Osteoblast (primary cell): ENCODE data around the gene C14orf119. TPM values are rescaled to one million over a fixed set of nuclear protein-coding genes. Genes with fewer than 3 reads are reported as not detected.

Experiments
- DNase-seq: peaks from one replicate; pipeline ENCODE4 v3.0.0; 2011; ENCODE audit warnings: low spot score, mixed read lengths; ENCODE audit not compliant: insufficient read length; ENCODE audit errors: missing footprints
- H2AFZ ChIP-seq: 2 replicates; pipeline ENCODE4 v1.6.0; 2011; ENCODE audit warnings: mild to moderate bottlenecking, low read length
- H3K27ac ChIP-seq: 2 replicates; pipeline ENCODE4 v1.5.1; 2011; ENCODE audit warnings: mild to moderate bottlenecking, low read depth, low read length, moderate library complexity
- H3K27me3 ChIP-seq: 2 replicates; pipeline ENCODE4 v1.6.0; 2012; ENCODE audit warnings: mild to moderate bottlenecking, control low read depth, inconsistent platforms, low read length, moderate library complexity; ENCODE audit not compliant: insufficient read depth
- H3K36me3 ChIP-seq: 2 replicates; pipeline ENCODE4 v1.5.1; 2011; ENCODE audit warnings: mild to moderate bottlenecking, low read length, control low read depth, moderate library complexity; ENCODE audit not compliant: insufficient read depth
- H3K4me1 ChIP-seq: 2 replicates; pipeline ENCODE4 v1.5.1; 2011; ENCODE audit warnings: mild to moderate bottlenecking, low read length, control low read depth, moderate library complexity; ENCODE audit not compliant: insufficient read depth
- H3K4me2 ChIP-seq: 2 replicates; pipeline ENCODE4 v1.6.0; 2011; ENCODE audit warnings: mild to moderate bottlenecking, low read length; ENCODE audit not compliant: insufficient read depth
- H3K4me3 ChIP-seq: fragments of 200-600 bp; sonication (generic); 3 replicates; pipeline ENCODE4 v1.5.1; 2012; ENCODE audit warnings: mild to moderate bottlenecking, low read length, inconsistent platforms; ENCODE audit not compliant: insufficient read depth
- H3K79me2 ChIP-seq: 2 replicates; pipeline ENCODE4 v1.6.0; 2012; ENCODE audit warnings: mild to moderate bottlenecking, low read length, control low read depth, inconsistent platforms; ENCODE audit not compliant: insufficient read depth
- H3K9me3 ChIP-seq: 2 replicates; pipeline ENCODE4 v1.5.1; 2011; ENCODE audit warnings: low read depth, low read length, control low read depth
- H4K20me1 ChIP-seq: 2 replicates; pipeline ENCODE4 v1.6.0; 2012; ENCODE audit warnings: mild to moderate bottlenecking, low read length, control low read depth; ENCODE audit not compliant: insufficient read depth
- total RNA-seq: library from RNA; depleted of rRNA; stranded (reverse); fragments of >200 nt; gene quantifications from 2 replicates; pipeline ENCODE4 v1.2.3, GENCODE V29; 2012
- TF ChIP-seq, protein P1 (sequence below): IDR thresholded peaks from 2 replicates; pipeline ENCODE4 v1.5.1; 2011; ENCODE audit warnings: mild to moderate bottlenecking, low read depth, low read length, moderate library complexity; ENCODE audit errors: extremely low read depth

C14orf119 gene
- total RNA-seq, 1 donor, result 43.1 TPM

DNA sequence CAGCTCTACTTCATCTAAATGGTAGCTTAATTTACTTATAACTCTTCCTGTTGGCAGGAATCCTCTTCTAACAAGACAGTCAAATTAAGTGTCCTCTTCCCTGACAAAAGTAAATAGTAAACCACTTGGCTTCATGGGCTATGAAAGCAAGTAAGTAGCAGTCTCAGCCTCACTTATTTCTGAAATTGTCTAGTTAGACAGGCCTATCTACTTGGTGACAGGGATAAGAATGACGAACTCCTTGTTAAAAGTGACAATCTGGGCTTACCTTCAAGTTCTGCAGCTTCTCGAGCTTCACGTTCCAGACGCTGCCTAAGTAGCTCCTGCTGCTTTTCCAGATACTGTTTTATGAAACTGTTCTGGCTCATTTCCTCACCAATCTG, 5.1 kb upstream of the C14orf119 start:
- Histone ChIP-seq H3K36me3 (peaks cover 63% of the 10 kb centered on the region), H3K27me3 (no peaks in the 10 kb centered on the region), H4K20me1 (peaks cover 22% of the 10 kb centered on the region), H3K4me3 (no peak overlapping the region), H3K9me3 (no peaks in the 10 kb centered on the region), H3K4me2 (no peak overlapping the region), H3K27ac (no peak overlapping the region), H3K4me1 (peaks cover 25% of the 10 kb centered on the region), H3K79me2 (peaks cover 82% of the 10 kb centered on the region), H2AFZ (no peak overlapping the region)
- no peak for DNase-seq
- TF ChIP-seq, protein P1, sequence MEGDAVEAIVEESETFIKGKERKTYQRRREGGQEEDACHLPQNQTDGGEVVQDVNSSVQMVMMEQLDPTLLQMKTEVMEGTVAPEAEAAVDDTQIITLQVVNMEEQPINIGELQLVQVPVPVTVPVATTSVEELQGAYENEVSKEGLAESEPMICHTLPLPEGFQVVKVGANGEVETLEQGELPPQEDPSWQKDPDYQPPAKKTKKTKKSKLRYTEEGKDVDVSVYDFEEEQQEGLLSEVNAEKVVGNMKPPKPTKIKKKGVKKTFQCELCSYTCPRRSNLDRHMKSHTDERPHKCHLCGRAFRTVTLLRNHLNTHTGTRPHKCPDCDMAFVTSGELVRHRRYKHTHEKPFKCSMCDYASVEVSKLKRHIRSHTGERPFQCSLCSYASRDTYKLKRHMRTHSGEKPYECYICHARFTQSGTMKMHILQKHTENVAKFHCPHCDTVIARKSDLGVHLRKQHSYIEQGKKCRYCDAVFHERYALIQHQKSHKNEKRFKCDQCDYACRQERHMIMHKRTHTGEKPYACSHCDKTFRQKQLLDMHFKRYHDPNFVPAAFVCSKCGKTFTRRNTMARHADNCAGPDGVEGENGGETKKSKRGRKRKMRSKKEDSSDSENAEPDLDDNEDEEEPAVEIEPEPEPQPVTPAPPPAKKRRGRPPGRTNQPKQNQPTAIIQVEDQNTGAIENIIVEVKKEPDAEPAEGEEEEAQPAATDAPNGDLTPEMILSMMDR, result no peak

GRCh38 chr14:23091294-23092225, 3.7 kb upstream of the C14orf119 start:
- Histone ChIP-seq H2AFZ (no peak overlapping the region), H3K27ac (no peak overlapping the region), H4K20me1 (peaks cover 20% of the 10 kb centered on the region), H3K36me3 (peaks cover 56% of the 10 kb centered on the region), H3K4me2 (no peak overlapping the region), H3K79me2 (peaks cover 79% of the 10 kb centered on the region), H3K27me3 (no peaks in the 10 kb centered on the region), H3K4me3 (no peak overlapping the region), H3K9me3 (no peaks in the 10 kb centered on the region), H3K4me1 (peaks cover 16% of the 10 kb centered on the region)
- TF ChIP-seq, protein P1, result no peak
- DNase-seq, result no peak

- H3K4me2 ChIP-seq, result peak overlapping the region; percentile 87
Observed at GRCh38 chr14:23093104-23093503, 2.2 kb upstream of the C14orf119 start.

GRCh38 chr14:23093526-23093925, 1.8 kb upstream of the C14orf119 start:
- Histone ChIP-seq H3K4me3 (peak overlapping the region; percentile 80), H2AFZ (no peak overlapping the region), H3K4me1 (peaks cover 26% of the 10 kb centered on the region), H3K27ac (peak overlapping the region; percentile 89), H3K9me3 (no peaks in the 10 kb centered on the region), H3K4me2 (peak overlapping the region; percentile 87), H3K36me3 (peaks cover 54% of the 10 kb centered on the region), H3K79me2 (peaks cover 81% of the 10 kb centered on the region), H4K20me1 (peaks cover 39% of the 10 kb centered on the region), H3K27me3 (no peaks in the 10 kb centered on the region)
- no peak for DNase-seq
- TF ChIP-seq, protein P1, result no peak

More at GRCh38 chr14:23093104-23093503, 2.2 kb upstream of the C14orf119 start:
- Histone ChIP-seq H3K4me3 (peak overlapping the region; percentile 80), H3K9me3 (no peaks in the 10 kb centered on the region), H3K36me3 (peaks cover 54% of the 10 kb centered on the region), H4K20me1 (peaks cover 35% of the 10 kb centered on the region), H2AFZ (no peak overlapping the region), H3K27me3 (no peaks in the 10 kb centered on the region), H3K79me2 (peaks cover 80% of the 10 kb centered on the region), H3K4me1 (peaks cover 26% of the 10 kb centered on the region), H3K27ac (no peak overlapping the region)
- TF ChIP-seq, protein P1, result no peak
- no peak for DNase-seq
